ENCODE results near the gene PHACTR1.

GRCh38 chr6:12973386-12973785, 256.8 kb downstream of the PHACTR1 start:
- TF ChIP-seq, protein P1, sequence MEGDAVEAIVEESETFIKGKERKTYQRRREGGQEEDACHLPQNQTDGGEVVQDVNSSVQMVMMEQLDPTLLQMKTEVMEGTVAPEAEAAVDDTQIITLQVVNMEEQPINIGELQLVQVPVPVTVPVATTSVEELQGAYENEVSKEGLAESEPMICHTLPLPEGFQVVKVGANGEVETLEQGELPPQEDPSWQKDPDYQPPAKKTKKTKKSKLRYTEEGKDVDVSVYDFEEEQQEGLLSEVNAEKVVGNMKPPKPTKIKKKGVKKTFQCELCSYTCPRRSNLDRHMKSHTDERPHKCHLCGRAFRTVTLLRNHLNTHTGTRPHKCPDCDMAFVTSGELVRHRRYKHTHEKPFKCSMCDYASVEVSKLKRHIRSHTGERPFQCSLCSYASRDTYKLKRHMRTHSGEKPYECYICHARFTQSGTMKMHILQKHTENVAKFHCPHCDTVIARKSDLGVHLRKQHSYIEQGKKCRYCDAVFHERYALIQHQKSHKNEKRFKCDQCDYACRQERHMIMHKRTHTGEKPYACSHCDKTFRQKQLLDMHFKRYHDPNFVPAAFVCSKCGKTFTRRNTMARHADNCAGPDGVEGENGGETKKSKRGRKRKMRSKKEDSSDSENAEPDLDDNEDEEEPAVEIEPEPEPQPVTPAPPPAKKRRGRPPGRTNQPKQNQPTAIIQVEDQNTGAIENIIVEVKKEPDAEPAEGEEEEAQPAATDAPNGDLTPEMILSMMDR (IDR thresholded peaks at IDR 0.05) = no peak
- no peak for TF ChIP-seq POLR2A (IDR thresholded peaks at IDR 0.05)
